ENCODE measurements around the gene TBX2.
"Not testable (repeated sequence)": the region's sequence is repeated elsewhere in the genome, so short reads cannot be mapped to it uniquely, and the experiment has no call there.

DNA sequence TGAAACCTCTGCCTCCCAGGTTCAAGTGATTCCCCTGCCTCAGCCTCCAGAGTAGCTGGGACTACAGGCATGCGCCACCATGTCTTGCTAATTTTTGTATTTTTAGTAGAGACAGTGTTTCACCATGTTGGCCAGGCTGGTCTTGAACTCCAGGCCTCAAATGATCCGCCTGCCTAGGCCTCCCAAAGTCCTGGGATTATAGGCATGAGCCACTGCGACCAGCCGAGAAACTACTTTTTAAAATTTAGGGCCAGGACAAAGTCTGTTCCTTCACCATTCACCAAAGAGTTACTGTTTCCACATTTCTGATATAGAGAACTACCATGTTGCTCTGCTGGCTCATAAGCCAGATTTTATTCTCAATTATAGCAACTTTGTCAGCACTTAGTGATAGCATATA, 49.5 kb downstream of the TBX2 start:
- TF ChIP-seq POLR2AphosphoS5, POLR2A, EP300 (IDR thresholded peaks at IDR 0.05): not testable (repeated sequence)
- TF ChIP-seq, protein P1, sequence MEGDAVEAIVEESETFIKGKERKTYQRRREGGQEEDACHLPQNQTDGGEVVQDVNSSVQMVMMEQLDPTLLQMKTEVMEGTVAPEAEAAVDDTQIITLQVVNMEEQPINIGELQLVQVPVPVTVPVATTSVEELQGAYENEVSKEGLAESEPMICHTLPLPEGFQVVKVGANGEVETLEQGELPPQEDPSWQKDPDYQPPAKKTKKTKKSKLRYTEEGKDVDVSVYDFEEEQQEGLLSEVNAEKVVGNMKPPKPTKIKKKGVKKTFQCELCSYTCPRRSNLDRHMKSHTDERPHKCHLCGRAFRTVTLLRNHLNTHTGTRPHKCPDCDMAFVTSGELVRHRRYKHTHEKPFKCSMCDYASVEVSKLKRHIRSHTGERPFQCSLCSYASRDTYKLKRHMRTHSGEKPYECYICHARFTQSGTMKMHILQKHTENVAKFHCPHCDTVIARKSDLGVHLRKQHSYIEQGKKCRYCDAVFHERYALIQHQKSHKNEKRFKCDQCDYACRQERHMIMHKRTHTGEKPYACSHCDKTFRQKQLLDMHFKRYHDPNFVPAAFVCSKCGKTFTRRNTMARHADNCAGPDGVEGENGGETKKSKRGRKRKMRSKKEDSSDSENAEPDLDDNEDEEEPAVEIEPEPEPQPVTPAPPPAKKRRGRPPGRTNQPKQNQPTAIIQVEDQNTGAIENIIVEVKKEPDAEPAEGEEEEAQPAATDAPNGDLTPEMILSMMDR (IDR thresholded peaks at IDR 0.05): not testable (repeated sequence)

Measured in suprapubic skin (tissue), 4 donors.